Cortex of kidney (tissue), 1 donor: Measurements from ENCODE around the gene DHRSX.
"Not testable (repeated sequence)": the region's sequence is repeated elsewhere in the genome, so short reads cannot be mapped to it uniquely, and the experiment has no call there.

Experiments
- DNase-seq: peaks from one replicate; lab custom pipeline; 2025; lab: John Stamatoyannopoulos, UW

Gene DHRSX

GRCh38 chrX:2498781-2499302, 1.9 kb downstream of the DHRSX start:
- DNase-seq: no peak

GRCh38 chrX:2497961-2498780, 2.6 kb downstream of the DHRSX start:
- DNase-seq: no peak

- DNase-seq: no peak
Measured at GRCh38 chrX:2495595-2495994, 5.2 kb downstream of the DHRSX start.

GRCh38 chrX:2492531-2493218, 8.1 kb downstream of the DHRSX start:
- DNase-seq: no peak

- DNase-seq: no peak
Measured at GRCh38 chrX:2490634-2491033, 10.1 kb downstream of the DHRSX start.

- no peak for DNase-seq
Measured at GRCh38 chrX:2489446-2490445, 11.0 kb downstream of the DHRSX start.

GRCh38 chrX:2488621-2489285, 12.0 kb downstream of the DHRSX start:
- no peak for DNase-seq

- DNase-seq: no peak
Measured at GRCh38 chrX:2487366-2487765, 13.4 kb downstream of the DHRSX start.

GRCh38 chrX:2486476-2487133, 14.2 kb downstream of the DHRSX start:
- no peak for DNase-seq

- DNase-seq: no peak
Measured at GRCh38 chrX:2485789-2486345, 14.9 kb downstream of the DHRSX start.

- DNase-seq: no peak
Measured at GRCh38 chrX:2484721-2485648, 15.8 kb downstream of the DHRSX start.

- no peak for DNase-seq
Measured at GRCh38 chrX:2484256-2484655, 16.5 kb downstream of the DHRSX start.

GRCh38 chrX:2483398-2484060, 17.2 kb downstream of the DHRSX start:
- no peak for DNase-seq

GRCh38 chrX:2481597-2481996, 19.2 kb downstream of the DHRSX start:
- not testable (repeated sequence) for DNase-seq

GRCh38 chrX:2479982-2480381, 20.8 kb downstream of the DHRSX start:
- not testable (repeated sequence) for DNase-seq

GRCh38 chrX:2479420-2479780, 21.4 kb downstream of the DHRSX start:
- DNase-seq: no peak

- DNase-seq: no peak
Measured at GRCh38 chrX:2478546-2479419, 22.0 kb downstream of the DHRSX start.

- not testable (repeated sequence) for DNase-seq
Measured at GRCh38 chrX:2477313-2477712, 23.5 kb downstream of the DHRSX start.
